GM19193 (cell line): ENCODE data around the gene MTR.

Source experiments
- POLR2A ChIP-seq: IDR thresholded peaks from 4 replicates; pipeline ENCODE4 v1.6.1; 2011; ENCODE audit not compliant: insufficient read depth, insufficient read length; ENCODE audit errors: extremely low read depth

The MTR gene

GRCh38 chr1:236888126-236888525, 93.0 kb downstream of the MTR start:
- TF ChIP-seq POLR2A: no peak

GRCh38 chr1:236888903-236889302, 93.8 kb downstream of the MTR start:
- no peak for TF ChIP-seq POLR2A

- TF ChIP-seq POLR2A: no peak
Measured at GRCh38 chr1:236890152-236891056, 95.3 kb downstream of the MTR start.

GRCh38 chr1:236893626-236894545, 98.8 kb downstream of the MTR start:
- TF ChIP-seq POLR2A: no peak

GRCh38 chr1:236895665-236896387, 100.7 kb downstream of the MTR start:
- no peak for TF ChIP-seq POLR2A

GRCh38 chr1:236896716-236897115, 101.6 kb downstream of the MTR start:
- TF ChIP-seq POLR2A: no peak

GRCh38 chr1:236904892-236905741, 110.0 kb downstream of the MTR start:
- no peak for TF ChIP-seq POLR2A

- TF ChIP-seq POLR2A: no peak
Measured at GRCh38 chr1:236907205-236907604, 112.1 kb downstream of the MTR start.

- TF ChIP-seq POLR2A: no peak
Measured at GRCh38 chr1:236908669-236909068, 113.6 kb downstream of the MTR start.

GRCh38 chr1:236913371-236914037, 118.4 kb downstream of the MTR start:
- no peak for TF ChIP-seq POLR2A

- TF ChIP-seq POLR2A: no peak
Measured at GRCh38 chr1:236914375-236914774, 119.3 kb downstream of the MTR start.

GRCh38 chr1:236916131-236916800, 121.2 kb downstream of the MTR start:
- TF ChIP-seq POLR2A: no peak

GRCh38 chr1:236917448-236917847, 122.4 kb downstream of the MTR start:
- TF ChIP-seq POLR2A: no peak

GRCh38 chr1:236920286-236920894, 125.3 kb downstream of the MTR start:
- no peak for TF ChIP-seq POLR2A
